Activated naive CD4-positive, alpha-beta T cell treated with anti-CD3 and anti-CD28 coated beads, Interleukin-2, amount 50 U/mL, for 72 hours (primary cell): ENCODE results near the gene RRM2. TPM values are rescaled to one million over a fixed set of nuclear protein-coding genes. Genes with fewer than 3 reads are reported as not detected.
A peak's percentile ranks its signal among the peaks of the same experiment; 100 is the strongest.

Experiments used
- ATAC-seq, 2 donors: fragments of 150-1000 bp; cut with Tn5 transposase; 2 replicates each; pipeline ENCODE4 v1.10.0; 2021; ENCODE audit warnings: mild to moderate bottlenecking in 2 of 2, moderate library complexity in 2 of 2
- DNase-seq, 2 donors: peaks; one replicate each; pipeline ENCODE4 v3.0.0; 2021 to 2022; ENCODE audit warnings: low spot score in 2 of 2
- H3K27ac Mint-ChIP-seq, 2 donors: one replicate each; pipeline ENCODE4 v1.8.0; 2022; ENCODE audit warnings: mild to moderate bottlenecking in 2 of 2, mixed read lengths in 2 of 2
- H3K36me3 Mint-ChIP-seq, 2 donors: one replicate each; pipeline ENCODE4 v1.8.0; 2022; ENCODE audit warnings: mixed read lengths in 2 of 2
- H3K9me3 Mint-ChIP-seq, 2 donors: one replicate each; pipeline ENCODE4 v1.8.0; 2022; ENCODE audit warnings: mixed read lengths in 2 of 2
- total RNA-seq, 2 donors: library from RNA; stranded (reverse); gene quantifications; one replicate each; pipeline ENCODE4 v1.2.3, GENCODE V29; 2022

RRM2 gene
- total RNA-seq, 2 donors from 2014 or later: 413 to 682 TPM

DNA sequence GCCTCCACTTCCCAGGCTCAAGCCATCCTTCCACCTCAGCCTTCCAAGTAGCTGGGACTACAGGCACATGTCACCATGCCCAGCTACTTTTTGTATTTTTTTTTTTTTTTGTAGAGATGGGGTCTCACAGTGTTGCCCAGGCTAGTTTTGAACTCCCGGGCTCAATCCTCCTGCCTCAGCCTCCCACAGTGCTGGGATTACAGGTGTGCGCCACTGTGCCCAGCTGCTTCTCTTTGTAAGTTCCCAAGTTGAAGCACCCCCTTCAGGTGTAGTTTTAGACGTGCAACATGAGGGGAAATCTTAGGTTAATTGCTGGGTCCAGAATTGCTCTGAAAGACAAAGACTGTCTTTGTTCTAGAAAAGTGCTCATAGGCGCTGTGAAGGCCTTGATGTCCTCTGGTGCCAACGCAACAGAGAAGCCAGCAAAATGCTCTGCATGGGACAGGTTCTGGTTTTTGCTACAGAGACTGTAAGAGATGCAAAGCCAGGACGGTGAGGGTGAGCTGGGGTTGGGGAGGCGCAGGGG lies 46.6 kb downstream of the RRM2 start:
- H3K36me3 Mint-ChIP-seq: peaks cover 6 to 9% of the 10 kb centered on the region in 2 donors
- H3K27ac Mint-ChIP-seq: no peak overlapping the region
- DNase-seq: no peak
- no peak for ATAC-seq
- H3K9me3 Mint-ChIP-seq: no peaks in the 10 kb centered on the region

DNA sequence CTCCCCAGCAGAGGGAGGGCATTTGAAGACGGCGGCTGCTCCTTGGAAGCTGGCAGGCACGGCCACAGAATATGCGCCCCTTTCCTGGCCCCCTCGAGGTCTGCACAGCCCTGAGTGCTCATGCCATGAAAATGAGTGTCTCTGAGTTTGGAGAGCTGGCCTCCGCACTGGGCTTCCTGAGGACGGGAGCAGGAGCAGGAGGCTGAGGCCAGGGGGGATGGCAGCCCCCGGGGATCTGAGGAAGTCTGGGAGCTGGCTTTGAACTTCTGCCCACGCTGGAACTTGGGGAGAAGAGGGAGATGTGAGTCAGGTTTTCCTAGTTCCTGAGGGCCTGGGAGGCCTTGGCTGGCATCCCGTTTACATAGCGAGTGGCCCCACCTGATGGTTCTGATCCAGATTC lies 47.0 kb downstream of the RRM2 start:
- ATAC-seq (no peak), DNase-seq (no peak)
- H3K27ac Mint-ChIP-seq: no peak overlapping the region
- H3K9me3 Mint-ChIP-seq: no peaks in the 10 kb centered on the region
- peaks cover 6 to 9% of the 10 kb centered on the region in 2 donors for H3K36me3 Mint-ChIP-seq

DNA sequence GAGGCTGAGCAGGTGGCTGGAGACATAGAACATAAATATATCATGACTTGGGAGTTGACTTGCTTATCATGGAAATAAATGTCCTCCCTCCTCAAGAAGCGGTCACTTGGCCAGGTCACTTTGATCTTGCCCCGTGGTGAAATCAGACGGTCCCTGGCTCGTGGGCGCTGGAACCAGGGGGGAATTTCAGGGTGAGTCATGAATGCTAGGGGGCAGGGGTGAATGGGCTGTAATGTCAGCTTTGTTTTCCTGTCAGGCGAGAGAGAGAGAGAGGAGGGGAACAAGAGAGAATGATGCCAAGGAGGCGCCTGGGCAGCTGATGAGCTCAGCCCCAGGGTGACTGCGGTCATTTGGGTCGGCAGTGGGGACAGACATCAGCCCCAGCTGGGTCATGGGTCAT lies 47.7 kb downstream of the RRM2 start:
- H3K36me3 Mint-ChIP-seq: peaks cover 2 to 9% of the 10 kb centered on the region in 2 donors
- DNase-seq (no peak), ATAC-seq (peak in 1 of 2 donors; percentile 19)
- H3K27ac Mint-ChIP-seq: peak overlapping the region in 1 of 2 donors; percentile 60
- no peaks in the 10 kb centered on the region for H3K9me3 Mint-ChIP-seq

DNA sequence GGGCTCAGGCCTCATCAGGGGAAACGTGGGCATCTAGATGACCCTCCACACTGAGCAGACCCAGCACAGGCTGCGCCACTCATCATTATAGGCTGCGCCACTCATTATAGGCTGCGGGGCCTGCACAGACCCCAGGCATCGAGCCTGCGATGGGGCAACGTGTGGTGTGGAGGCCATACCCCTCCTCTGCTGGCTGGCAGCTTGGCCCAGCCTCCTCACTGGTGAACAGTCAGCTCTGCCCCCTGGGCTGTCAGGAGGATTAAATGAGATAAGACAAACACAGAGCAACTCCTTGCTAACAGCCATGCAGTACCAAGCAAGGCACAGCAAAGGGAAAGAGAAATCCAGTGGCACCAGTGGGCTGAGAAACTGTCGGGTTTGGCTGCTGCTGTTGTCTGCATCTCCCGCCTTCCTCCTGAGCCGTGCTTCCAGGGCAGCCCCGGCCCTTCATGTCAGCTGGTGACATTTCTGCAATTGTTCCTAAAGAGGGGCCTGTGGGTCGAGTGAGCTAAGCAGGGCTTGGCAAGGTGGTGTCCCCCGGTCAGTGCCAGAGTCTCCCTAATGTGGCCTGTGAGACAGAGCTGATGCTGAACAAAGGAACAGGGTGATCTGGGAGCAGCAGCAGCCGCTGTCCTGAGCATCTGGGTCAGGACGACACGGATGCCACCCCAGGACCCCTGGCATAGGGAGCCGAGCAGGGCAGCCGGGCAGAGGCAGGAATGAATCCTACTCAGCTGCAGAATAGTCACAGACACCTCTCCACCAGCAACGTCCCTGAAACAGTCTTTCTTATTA lies 48.7 kb downstream of the RRM2 start:
- Mint-ChIP-seq H3K9me3 (no peaks in the 10 kb centered on the region), H3K36me3 (peaks cover 0 to 9% of the 10 kb centered on the region in 2 donors), H3K27ac (peak overlapping the region in 1 of 2 donors; percentile 46)
- ATAC-seq: no peak
- DNase-seq: no peak

DNA sequence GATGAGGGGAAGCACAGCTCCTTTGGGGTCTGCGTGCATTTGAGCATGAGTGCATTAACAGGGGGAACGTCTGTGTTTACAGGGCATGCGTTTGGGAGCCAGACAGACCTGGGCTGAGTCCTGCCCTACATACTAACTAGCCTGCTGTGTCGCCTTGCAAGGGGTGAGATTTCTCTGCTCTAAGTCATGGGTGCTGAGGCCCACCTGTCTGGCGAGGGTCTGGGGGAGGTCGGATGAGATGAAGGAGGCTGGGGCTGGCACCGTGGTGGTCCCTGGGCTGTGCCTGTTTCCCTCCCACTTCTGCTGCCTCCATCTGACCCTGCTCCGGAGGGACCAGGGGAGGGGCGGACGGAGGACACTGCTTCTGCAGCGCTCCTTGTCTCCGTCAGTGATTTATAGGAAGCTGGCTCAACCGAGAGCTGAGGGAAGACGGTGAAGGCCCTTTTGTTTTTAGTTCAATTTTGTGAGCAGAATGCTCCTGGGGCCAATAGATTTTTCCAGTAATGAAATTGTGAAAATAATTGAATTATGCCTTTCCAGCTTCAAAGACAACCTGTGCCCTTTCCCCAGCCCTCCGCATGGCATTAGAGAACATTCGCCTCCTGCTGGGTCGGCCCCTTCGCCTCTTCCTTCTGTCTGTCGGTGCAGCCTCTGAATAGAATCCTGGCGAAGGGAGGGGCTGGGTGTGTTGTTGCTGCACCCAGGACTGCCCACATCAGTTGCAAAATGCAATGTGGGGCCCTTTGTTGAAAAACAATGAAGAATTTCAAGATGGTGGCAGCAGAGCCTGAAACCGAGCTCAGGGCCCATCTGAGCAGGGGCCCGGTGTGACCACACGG lies 49.7 kb downstream of the RRM2 start:
- H3K9me3 Mint-ChIP-seq: no peaks in the 10 kb centered on the region
- DNase-seq: no peak
- no peak for ATAC-seq
- H3K27ac Mint-ChIP-seq: peak overlapping the region in 1 of 2 donors; percentile 46
- peaks cover 0 to 9% of the 10 kb centered on the region in 2 donors for H3K36me3 Mint-ChIP-seq

DNA sequence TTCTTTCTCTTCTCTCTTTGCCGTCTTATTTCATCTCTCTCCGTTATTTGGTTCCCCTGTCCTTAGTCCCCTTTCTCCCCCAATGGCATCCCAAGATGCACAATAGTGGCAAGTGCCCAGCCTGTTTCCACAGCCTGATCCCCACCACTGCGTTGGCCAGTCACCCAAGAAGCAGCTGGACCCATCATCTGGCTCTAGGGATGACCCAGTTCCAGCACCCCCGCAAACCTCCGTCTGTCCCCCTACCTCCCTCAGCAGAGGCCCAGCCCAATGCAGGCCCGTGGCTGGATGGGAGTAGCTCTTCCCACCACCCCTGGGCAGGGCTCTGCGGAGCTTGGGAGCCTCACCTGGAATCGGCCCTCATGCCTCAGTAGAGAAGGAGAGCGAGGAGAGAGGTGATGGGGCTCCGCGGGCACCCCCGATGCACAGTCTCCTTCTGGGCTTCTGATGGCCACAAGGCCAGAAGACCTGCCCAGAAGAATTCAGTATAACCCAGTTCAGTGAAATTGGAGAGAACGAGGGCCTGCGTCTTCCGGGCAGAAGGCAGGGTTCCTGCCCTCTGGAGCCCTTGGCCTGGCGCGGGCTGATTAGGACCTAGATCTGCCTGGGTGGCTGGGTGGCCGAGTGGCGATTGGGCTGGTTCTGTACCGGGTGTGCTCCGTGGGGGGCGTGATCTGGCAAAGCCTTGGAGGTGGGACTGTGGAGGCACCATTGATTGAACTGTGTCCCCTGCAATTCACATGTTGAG lies 50.9 kb downstream of the RRM2 start:
- Mint-ChIP-seq H3K9me3 (no peaks in the 10 kb centered on the region), H3K27ac (peak overlapping the region in 1 of 2 donors; percentile 60), H3K36me3 (peaks cover 0 to 9% of the 10 kb centered on the region in 2 donors)
- DNase-seq: no peak
- ATAC-seq: no peak

DNA sequence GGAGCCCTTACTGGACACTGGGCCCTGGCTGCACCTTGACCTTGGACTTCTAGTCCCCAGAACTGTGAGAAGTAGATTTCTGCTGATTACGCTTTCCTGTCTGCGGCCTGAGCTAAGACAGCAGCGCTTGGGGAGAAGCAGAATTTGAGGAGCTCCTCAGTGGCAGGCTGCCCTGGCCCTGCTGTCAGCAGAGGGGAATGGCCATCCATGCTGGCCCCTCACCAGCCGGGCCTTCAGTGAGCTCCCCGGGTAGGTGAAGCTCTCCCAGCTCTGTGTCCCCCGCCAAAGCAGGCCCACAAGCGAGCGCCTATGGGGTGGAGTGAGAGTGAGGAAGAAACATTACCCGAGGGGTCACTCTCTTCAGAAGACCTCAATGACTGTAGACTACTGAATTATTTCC lies 51.6 kb downstream of the RRM2 start:
- no peak for ATAC-seq
- H3K36me3 Mint-ChIP-seq: peaks cover 0 to 9% of the 10 kb centered on the region in 2 donors
- no peak overlapping the region for H3K27ac Mint-ChIP-seq
- DNase-seq: no peak
- H3K9me3 Mint-ChIP-seq: no peaks in the 10 kb centered on the region

DNA sequence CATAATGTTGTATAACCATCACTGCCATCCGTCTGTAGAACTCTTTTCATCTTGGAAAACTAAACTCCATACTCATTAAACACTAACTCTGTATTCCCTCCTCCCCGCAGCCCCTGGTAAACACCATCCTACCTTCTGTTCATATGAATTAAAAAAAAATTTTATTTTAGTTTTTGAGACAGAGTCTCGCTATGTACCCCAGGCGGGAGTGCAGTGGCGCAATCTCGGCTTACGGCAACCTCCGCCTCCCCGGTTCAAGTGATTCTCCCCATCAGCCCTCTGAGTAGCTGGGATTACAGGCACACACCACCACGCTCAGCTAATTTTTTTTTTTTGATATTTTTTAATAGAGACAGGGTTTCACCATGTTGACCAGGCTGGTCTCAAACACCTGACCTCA lies 52.9 kb downstream of the RRM2 start:
- no peak for DNase-seq
- no peak for ATAC-seq
- H3K27ac Mint-ChIP-seq: peak overlapping the region in 1 of 2 donors; percentile 22
- no peaks in the 10 kb centered on the region for H3K9me3 Mint-ChIP-seq
- peaks cover 0 to 9% of the 10 kb centered on the region in 2 donors for H3K36me3 Mint-ChIP-seq

DNA sequence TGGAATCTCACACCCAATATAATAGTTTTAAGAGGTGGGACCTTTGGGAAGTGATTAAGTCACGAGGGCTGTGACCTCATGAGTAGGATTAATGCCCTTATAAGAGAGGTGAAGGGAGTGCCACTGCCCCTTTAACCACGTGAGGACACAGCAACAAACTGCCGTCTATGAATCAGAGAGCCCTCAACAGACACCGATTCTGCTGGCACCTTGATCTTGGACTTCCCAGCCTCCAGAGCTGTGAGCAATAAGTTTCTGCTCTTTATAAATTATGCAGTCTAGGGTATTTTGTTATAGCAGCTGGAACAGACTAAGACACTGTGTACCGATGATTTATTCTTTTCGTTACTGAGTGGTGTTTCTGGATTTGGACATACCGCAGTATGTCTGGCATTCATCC lies 56.2 kb downstream of the RRM2 start:
- H3K27ac Mint-ChIP-seq: no peak overlapping the region
- DNase-seq (no peak), ATAC-seq (no peak)
- H3K36me3 Mint-ChIP-seq: peaks cover 5 to 9% of the 10 kb centered on the region in 2 donors
- peaks cover 0 to 7% of the 10 kb centered on the region in 2 donors for H3K9me3 Mint-ChIP-seq

DNA sequence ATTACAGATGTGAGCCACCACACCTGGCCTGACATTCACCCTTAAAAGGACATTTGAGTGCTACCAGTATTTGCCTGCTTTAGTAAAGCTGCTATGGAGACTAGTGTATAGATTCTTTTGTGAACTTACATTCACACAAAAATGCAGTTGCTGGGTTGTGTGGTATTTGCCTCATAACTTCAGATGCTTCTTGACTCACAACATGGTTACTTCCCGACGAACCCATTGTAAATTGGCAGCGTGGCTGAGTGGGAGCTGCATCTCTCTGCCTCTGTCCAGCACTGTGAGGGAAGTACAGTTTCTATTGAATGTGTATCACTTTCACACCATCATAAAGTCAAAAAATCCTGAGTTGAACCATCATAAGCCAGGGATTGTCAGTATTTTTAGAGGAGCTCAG lies 56.9 kb downstream of the RRM2 start:
- no peak for ATAC-seq

DNA sequence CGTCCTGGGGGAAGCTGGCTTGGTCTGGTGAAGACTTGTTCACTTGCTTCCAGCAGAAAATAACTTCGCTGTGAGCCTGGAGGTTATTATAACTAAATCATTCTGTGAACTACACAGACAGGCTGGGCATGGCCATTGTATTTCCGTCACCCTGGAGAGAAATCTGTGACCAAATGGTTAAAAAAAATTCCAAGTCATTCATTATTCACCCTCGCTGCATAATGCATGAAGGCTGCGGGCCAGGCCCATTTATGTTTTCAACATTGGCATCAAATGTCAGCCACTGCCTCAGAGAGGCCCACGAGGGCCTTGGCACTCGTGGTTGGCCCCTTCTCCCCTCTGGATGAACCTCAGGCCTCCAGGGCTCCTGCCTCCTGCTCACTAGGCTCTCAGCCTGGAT lies 57.7 kb downstream of the RRM2 start:
- H3K9me3 Mint-ChIP-seq: peaks cover 0 to 7% of the 10 kb centered on the region in 2 donors
- DNase-seq (no peak), ATAC-seq (no peak)
- H3K27ac Mint-ChIP-seq: no peak overlapping the region
- H3K36me3 Mint-ChIP-seq: peaks cover 5 to 9% of the 10 kb centered on the region in 2 donors

More for the DNA sequence above, 56.9 kb downstream of the RRM2 start:
- H3K27ac Mint-ChIP-seq: no peak overlapping the region
- no peak for DNase-seq
- H3K36me3 Mint-ChIP-seq: peaks cover 5 to 9% of the 10 kb centered on the region in 2 donors
- H3K9me3 Mint-ChIP-seq: peaks cover 0 to 7% of the 10 kb centered on the region in 2 donors

Other genes starting within 250 kb of the RRM2 start
- under 1 TPM; 0.59 to 0.88 TPM for gene GRHL1, start 171.0 kb upstream of the RRM2 start, total RNA-seq
- 1 to 10 TPM; 1.1 to 7.5 TPM for gene KLF11, start 79.2 kb upstream of the RRM2 start, total RNA-seq
- gene CYS1, start 42.3 kb upstream of the RRM2 start, total RNA-seq: not detected
- gene HPCAL1, start 180.2 kb downstream of the RRM2 start, total RNA-seq: 10 to 100 TPM; 46.0 to 96.5 TPM